ENCODE measurements around the gene CAMTA1.
A peak's percentile ranks its signal among the peaks of the same experiment; 100 is the strongest.

The CAMTA1 gene

GRCh38 chr1:6961905-6962477, 176.7 kb downstream of the CAMTA1 start:
- DNase-seq = no peak

- DNase-seq = peak; percentile 61
These were observed 177.3 kb downstream of the CAMTA1 start for GRCh38 chr1:6962478-6962995.

- peak; percentile 41 for DNase-seq
These were observed 178.0 kb downstream of the CAMTA1 start for GRCh38 chr1:6962996-6963911.

GRCh38 chr1:6963912-6964307, 178.7 kb downstream of the CAMTA1 start:
- DNase-seq = no peak

- peak; percentile 15 for DNase-seq
These were observed 180.1 kb downstream of the CAMTA1 start for GRCh38 chr1:6965083-6965934.

- no peak for DNase-seq
These were observed 180.6 kb downstream of the CAMTA1 start for GRCh38 chr1:6965935-6966241.

GRCh38 chr1:6966326-6966725, 181.1 kb downstream of the CAMTA1 start:
- DNase-seq = no peak

- no peak for DNase-seq
These were observed 182.3 kb downstream of the CAMTA1 start for GRCh38 chr1:6967431-6968111.

GRCh38 chr1:6969106-6969505, 183.9 kb downstream of the CAMTA1 start:
- no peak for DNase-seq

GRCh38 chr1:6969762-6970161, 184.5 kb downstream of the CAMTA1 start:
- DNase-seq = no peak

GRCh38 chr1:6970221-6970620, 185.0 kb downstream of the CAMTA1 start:
- DNase-seq = no peak

GRCh38 chr1:6971048-6971447, 185.8 kb downstream of the CAMTA1 start:
- DNase-seq = no peak

GRCh38 chr1:6971699-6972098, 186.4 kb downstream of the CAMTA1 start:
- no peak for DNase-seq

GRCh38 chr1:6972399-6972798, 187.1 kb downstream of the CAMTA1 start:
- DNase-seq = no peak

- no peak for DNase-seq
These were observed 190.2 kb downstream of the CAMTA1 start for GRCh38 chr1:6975331-6976043.

- DNase-seq = no peak
These were observed 190.8 kb downstream of the CAMTA1 start for GRCh38 chr1:6976044-6976375.

GRCh38 chr1:6979003-6979613, 193.9 kb downstream of the CAMTA1 start:
- DNase-seq = no peak

GRCh38 chr1:6981595-6981994, 196.3 kb downstream of the CAMTA1 start:
- DNase-seq = no peak

- DNase-seq = no peak
These were observed 197.2 kb downstream of the CAMTA1 start for GRCh38 chr1:6982443-6982842.

GRCh38 chr1:6982860-6983259, 197.6 kb downstream of the CAMTA1 start:
- DNase-seq = no peak

- DNase-seq = no peak
These were observed 199.3 kb downstream of the CAMTA1 start for GRCh38 chr1:6984536-6984935.

GRCh38 chr1:6984986-6985385, 199.7 kb downstream of the CAMTA1 start:
- no peak for DNase-seq

All from NCI-H526 treated with DMSO at 0.1 percent for 48 hours (cell line).